Natural killer cell treated with Interleukin-12 subunit alpha and Interleukin-12 subunit beta and Interleukin-15 and Interleukin-18, amount 100 ng/mL, for 72 hours (primary cell): ENCODE results near the gene SDR39U1. TPM values are rescaled to one million over a fixed set of nuclear protein-coding genes. Genes with fewer than 3 reads are reported as not detected.

ENCODE experiments used
- ATAC-seq, 2 donors: fragments of 150-1000 bp; cut with Tn5 transposase in 1 of 2; sonication (Bioruptor Pico), chemical (Tn5 transposase) in 1 of 2; 2 replicates each; pipeline ENCODE4 v1.10.0; 2021
- DNase-seq: peaks from one replicate; pipeline ENCODE4 v3.0.0; 2022; ENCODE audit warnings: low spot score
- H3K27ac Mint-ChIP-seq, 2 donors: 1 replicate in 1 of 2; 2 replicates in 1 of 2; pipeline ENCODE4 v1.8.0; 2022; ENCODE audit warnings: mixed read lengths in 2 of 2, mild to moderate bottlenecking in 1 of 2, moderate library complexity in 1 of 2
- H3K27me3 Mint-ChIP-seq, 2 donors: 1 replicate in 1 of 2; 2 replicates in 1 of 2; pipeline ENCODE4 v1.8.0; 2022; ENCODE audit warnings: mixed read lengths in 2 of 2
- H3K36me3 Mint-ChIP-seq: one replicate; pipeline ENCODE4 v1.8.0; 2022; ENCODE audit warnings: mixed read lengths
- H3K4me1 Mint-ChIP-seq, 2 donors: 1 replicate in 1 of 2; 2 replicates in 1 of 2; pipeline ENCODE4 v1.8.0; 2022; ENCODE audit warnings: low read depth in 2 of 2, mixed read lengths in 2 of 2, mild to moderate bottlenecking in 1 of 2
- H3K4me3 Mint-ChIP-seq: one replicate; pipeline ENCODE4 v1.8.0; 2022; ENCODE audit warnings: mixed read lengths
- H3K9me3 Mint-ChIP-seq: 2 replicates; pipeline ENCODE4 v1.8.0; 2022; ENCODE audit warnings: mixed read lengths
- total RNA-seq, 2 donors: library from RNA; stranded (reverse); gene quantifications; one replicate each; pipeline ENCODE4 v1.2.3, GENCODE V29; 2022

SDR39U1 gene
- total RNA-seq, 2 donors from 2014 or later = 33.2 to 50.7 TPM

DNA sequence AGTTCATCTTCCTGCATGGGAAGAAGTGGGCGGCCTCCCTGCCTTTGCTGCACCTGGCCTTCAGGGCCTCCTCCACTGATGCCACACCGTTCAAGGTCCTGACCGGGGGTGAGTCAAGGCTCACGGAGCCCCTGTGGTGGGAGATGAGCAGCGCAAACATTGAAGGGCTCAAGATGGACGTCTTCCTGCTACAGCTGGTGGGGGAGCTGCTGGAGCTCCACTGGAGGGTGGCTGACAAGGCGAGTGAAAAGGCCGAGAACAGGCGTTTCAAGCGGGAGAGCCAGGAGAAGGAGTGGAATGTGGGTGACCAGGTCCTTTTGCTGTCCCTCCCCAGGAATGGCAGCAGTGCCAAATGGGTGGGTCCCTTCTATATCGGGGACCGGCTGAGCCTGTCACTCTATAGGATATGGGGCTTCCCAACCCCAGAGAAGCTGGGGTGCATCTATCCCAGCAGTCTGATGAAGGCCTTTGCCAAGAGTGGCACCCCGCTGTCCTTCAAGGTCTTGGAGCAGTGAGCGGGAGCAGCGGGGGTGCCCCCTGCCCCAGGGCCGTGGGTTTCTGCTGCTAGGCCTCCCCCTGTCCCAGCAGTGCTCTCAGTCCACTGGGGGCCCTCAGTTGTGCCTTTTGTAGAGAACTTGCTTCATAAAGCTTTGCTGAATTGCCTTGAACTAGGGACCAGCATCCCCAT lies 25.5 kb downstream of the SDR39U1 start:
- no peaks in the 10 kb centered on the region for H3K36me3 Mint-ChIP-seq
- no peaks in the 10 kb centered on the region for H3K9me3 Mint-ChIP-seq
- no peak overlapping the region for H3K4me3 Mint-ChIP-seq
- no peaks in the 10 kb centered on the region for H3K4me1 Mint-ChIP-seq
- DNase-seq (peak; percentile 51), ATAC-seq (no peak)
- peaks cover 0 to 12% of the 10 kb centered on the region in 2 donors for H3K27me3 Mint-ChIP-seq
- no peak overlapping the region for H3K27ac Mint-ChIP-seq

DNA sequence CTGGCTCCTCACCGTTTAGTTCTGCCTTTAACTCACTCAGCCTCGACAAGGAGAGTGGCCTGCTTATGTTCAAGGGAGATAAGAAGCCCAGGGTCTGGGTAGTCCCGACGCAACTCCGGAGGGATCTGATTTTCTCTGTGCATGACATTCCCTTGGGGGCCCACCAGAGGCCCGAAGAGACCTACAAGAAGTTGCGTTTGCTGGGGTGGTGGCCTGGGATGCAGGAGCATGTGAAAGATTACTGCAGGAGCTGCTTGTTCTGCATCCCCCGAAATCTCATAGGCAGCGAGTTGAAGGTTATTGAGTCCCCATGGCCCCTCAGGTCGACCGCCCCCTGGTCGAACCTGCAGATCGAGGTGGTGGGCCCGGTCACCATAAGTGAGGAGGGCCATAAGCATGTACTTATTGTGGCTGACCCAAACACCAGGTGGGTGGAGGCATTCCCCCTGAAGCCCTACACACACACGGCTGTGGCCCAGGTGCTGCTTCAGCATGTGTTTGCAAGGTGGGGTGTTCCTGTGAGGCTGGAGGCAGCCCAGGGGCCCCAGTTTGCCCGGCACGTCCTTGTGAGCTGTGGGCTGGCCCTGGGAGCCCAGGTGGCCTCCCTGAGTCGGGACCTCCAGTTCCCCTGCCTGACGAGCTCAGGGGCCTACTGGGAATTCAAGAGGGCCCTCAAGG lies 26.2 kb downstream of the SDR39U1 start:
- Mint-ChIP-seq H3K36me3 (no peaks in the 10 kb centered on the region), H3K4me3 (no peak overlapping the region), H3K9me3 (no peaks in the 10 kb centered on the region), H3K4me1 (no peaks in the 10 kb centered on the region), H3K27me3 (peaks cover 0 to 12% of the 10 kb centered on the region in 2 donors), H3K27ac (no peak overlapping the region)
- ATAC-seq (no peak), DNase-seq (no peak)

- H3K4me3 Mint-ChIP-seq = no peak overlapping the region
- no peaks in the 10 kb centered on the region for H3K4me1 Mint-ChIP-seq
- no peak for ATAC-seq
- H3K9me3 Mint-ChIP-seq = no peaks in the 10 kb centered on the region
- H3K36me3 Mint-ChIP-seq = no peaks in the 10 kb centered on the region
- no peak for DNase-seq
- H3K27ac Mint-ChIP-seq = no peak overlapping the region
- H3K27me3 Mint-ChIP-seq = peaks cover 0 to 12% of the 10 kb centered on the region in 2 donors
Measured at GRCh38 chr14:24415421-24416253, 26.9 kb downstream of the SDR39U1 start.

- DNase-seq = no peak
- peaks cover 0 to 12% of the 10 kb centered on the region in 2 donors for H3K27me3 Mint-ChIP-seq
- no peak overlapping the region for H3K27ac Mint-ChIP-seq
- H3K9me3 Mint-ChIP-seq = no peaks in the 10 kb centered on the region
- no peaks in the 10 kb centered on the region for H3K36me3 Mint-ChIP-seq
- no peak overlapping the region for H3K4me3 Mint-ChIP-seq
- no peaks in the 10 kb centered on the region for H3K4me1 Mint-ChIP-seq
- no peak for ATAC-seq
Measured at GRCh38 chr14:24414732-24415420, 27.7 kb downstream of the SDR39U1 start.

DNA sequence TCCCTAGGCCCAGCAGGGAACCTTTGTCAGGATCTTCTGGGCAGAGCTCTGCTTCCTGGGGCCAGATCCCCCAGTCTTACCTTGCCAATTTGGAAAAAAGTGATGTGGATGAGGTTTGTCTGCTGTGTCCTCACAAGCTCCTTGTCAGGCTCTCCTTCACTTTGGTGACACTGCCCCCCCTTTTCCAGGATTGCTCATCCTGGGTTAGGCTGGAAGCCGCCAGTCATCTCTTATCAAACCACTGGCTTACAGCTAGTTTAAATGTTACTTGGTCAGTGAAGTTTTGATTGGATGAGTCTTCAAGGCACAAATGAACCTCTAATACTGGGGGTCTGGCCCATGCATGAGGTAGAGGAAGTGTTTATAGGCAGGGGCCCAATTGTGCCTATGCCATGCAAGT lies 28.5 kb downstream of the SDR39U1 start:
- H3K9me3 Mint-ChIP-seq = no peaks in the 10 kb centered on the region
- ATAC-seq = no peak
- no peak overlapping the region for H3K4me3 Mint-ChIP-seq
- no peaks in the 10 kb centered on the region for H3K4me1 Mint-ChIP-seq
- no peaks in the 10 kb centered on the region for H3K36me3 Mint-ChIP-seq
- peaks cover 0 to 7% of the 10 kb centered on the region in 2 donors for H3K27me3 Mint-ChIP-seq
- H3K27ac Mint-ChIP-seq = no peak overlapping the region
- no peak for DNase-seq

- ATAC-seq = no peak
- H3K4me1 Mint-ChIP-seq = no peaks in the 10 kb centered on the region
- no peak for DNase-seq
- H3K27ac Mint-ChIP-seq = no peak overlapping the region
- H3K9me3 Mint-ChIP-seq = no peaks in the 10 kb centered on the region
- H3K4me3 Mint-ChIP-seq = no peak overlapping the region
- peaks cover 0 to 5% of the 10 kb centered on the region in 2 donors for H3K27me3 Mint-ChIP-seq
- H3K36me3 Mint-ChIP-seq = no peaks in the 10 kb centered on the region
Measured at GRCh38 chr14:24411443-24412389, 30.9 kb downstream of the SDR39U1 start.

- H3K27ac Mint-ChIP-seq = no peak overlapping the region
- ATAC-seq (no peak), DNase-seq (no peak)
- no peak overlapping the region for H3K4me3 Mint-ChIP-seq
- no peaks in the 10 kb centered on the region for H3K9me3 Mint-ChIP-seq
- H3K36me3 Mint-ChIP-seq = no peaks in the 10 kb centered on the region
- peaks cover 6 to 7% of the 10 kb centered on the region in 2 donors for H3K27me3 Mint-ChIP-seq
- no peaks in the 10 kb centered on the region for H3K4me1 Mint-ChIP-seq
Measured at GRCh38 chr14:24409956-24410355, 32.6 kb downstream of the SDR39U1 start.

DNA sequence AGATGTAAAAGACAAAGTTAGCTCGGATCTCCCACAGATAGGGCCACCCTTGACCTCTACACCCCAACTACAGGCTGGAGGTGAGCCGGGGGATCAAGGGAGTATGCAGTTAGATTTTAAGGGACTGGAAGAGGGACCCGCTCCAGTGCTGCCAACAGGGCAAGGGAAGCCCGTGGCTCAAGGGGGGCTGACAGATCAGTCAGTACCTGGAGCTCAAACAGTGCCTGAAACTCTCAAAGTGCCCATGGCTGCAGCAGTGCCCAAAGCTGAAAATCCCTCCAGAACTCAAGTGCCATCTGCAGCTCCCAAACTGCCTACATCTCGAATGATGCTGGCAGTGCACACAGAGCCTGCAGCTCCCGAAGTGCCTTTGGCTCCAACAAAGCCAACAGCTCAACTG lies 33.4 kb downstream of the SDR39U1 start:
- Mint-ChIP-seq H3K27me3 (peaks cover 11 to 15% of the 10 kb centered on the region in 2 donors), H3K9me3 (no peaks in the 10 kb centered on the region), H3K4me3 (no peak overlapping the region), H3K36me3 (no peaks in the 10 kb centered on the region), H3K4me1 (no peaks in the 10 kb centered on the region), H3K27ac (no peak overlapping the region)
- DNase-seq = no peak
- ATAC-seq = no peak

- Mint-ChIP-seq H3K4me1 (no peaks in the 10 kb centered on the region), H3K36me3 (no peaks in the 10 kb centered on the region), H3K27ac (no peak overlapping the region), H3K4me3 (no peak overlapping the region), H3K27me3 (peaks cover 15 to 19% of the 10 kb centered on the region in 2 donors), H3K9me3 (no peaks in the 10 kb centered on the region)
- DNase-seq (no peak), ATAC-seq (no peak)
Measured at GRCh38 chr14:24408764-24409163, 33.8 kb downstream of the SDR39U1 start.

DNA sequence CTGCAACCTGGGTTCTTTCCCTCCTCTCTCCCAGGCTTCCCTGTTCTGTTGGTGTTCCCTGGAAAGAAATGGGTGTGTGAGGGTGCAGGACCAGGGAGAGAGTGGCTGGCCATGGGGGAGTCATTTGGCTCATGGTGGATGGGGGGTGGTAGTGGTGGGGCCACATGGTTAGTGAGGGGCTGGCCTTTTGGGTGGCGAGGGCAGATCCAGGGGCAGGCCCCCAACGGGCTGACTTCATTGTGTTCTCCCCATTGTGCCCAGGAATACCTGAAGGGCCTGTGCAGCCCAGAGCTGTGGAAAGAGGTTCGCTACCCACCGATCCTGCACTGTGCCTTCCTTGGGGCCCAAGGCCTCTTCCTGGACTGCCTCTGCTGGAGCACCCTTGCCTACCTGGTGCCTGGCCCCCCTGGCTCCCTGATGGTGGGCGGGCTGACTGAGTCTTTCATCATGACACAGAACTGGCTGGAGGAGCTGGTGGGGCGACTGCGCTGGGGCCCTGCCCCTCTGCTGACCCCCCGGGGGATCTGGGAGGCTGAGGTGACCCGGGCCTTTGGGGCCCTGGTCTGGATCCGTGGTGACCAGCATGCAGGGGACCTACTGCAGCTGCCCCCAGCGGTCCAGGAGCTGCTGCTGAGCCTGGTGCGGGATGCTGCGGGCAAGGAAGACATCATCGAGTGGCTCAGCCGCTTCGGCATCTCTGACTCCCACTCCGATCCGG lies 34.8 kb downstream of the SDR39U1 start:
- Mint-ChIP-seq H3K36me3 (no peaks in the 10 kb centered on the region), H3K4me3 (no peak overlapping the region), H3K9me3 (no peaks in the 10 kb centered on the region), H3K4me1 (no peaks in the 10 kb centered on the region), H3K27ac (no peak overlapping the region), H3K27me3 (peaks cover 22 to 29% of the 10 kb centered on the region in 2 donors)
- no peak for ATAC-seq
- DNase-seq = no peak

DNA sequence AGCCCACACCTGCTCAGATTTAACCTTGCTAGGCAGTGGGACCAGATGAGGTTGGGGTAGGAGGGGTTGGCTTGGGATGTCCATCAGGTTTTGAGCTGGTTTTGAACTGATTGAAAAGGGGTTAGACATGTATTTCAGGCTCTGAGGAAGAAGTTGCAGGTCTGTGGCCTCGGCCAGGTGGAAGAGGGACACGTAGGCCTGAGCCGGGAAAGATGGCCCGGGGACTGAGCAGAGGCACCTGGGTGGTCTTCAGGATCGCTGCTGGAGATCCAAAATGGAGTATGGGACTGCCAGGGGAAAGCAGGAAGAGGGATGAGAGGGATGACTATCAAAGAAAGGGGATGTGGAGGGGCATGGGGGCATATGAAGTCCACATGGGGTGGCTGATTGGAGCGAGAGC lies 36.2 kb downstream of the SDR39U1 start:
- H3K27me3 Mint-ChIP-seq = peaks cover 28 to 36% of the 10 kb centered on the region in 2 donors
- H3K9me3 Mint-ChIP-seq = no peaks in the 10 kb centered on the region
- DNase-seq (no peak), ATAC-seq (no peak)
- H3K36me3 Mint-ChIP-seq = no peaks in the 10 kb centered on the region
- no peaks in the 10 kb centered on the region for H3K4me1 Mint-ChIP-seq
- H3K4me3 Mint-ChIP-seq = no peak overlapping the region
- no peak overlapping the region for H3K27ac Mint-ChIP-seq

- ATAC-seq (no peak), DNase-seq (no peak)
- no peak overlapping the region for H3K27ac Mint-ChIP-seq
- no peaks in the 10 kb centered on the region for H3K36me3 Mint-ChIP-seq
- H3K4me3 Mint-ChIP-seq = no peak overlapping the region
- H3K27me3 Mint-ChIP-seq = peaks cover 33 to 37% of the 10 kb centered on the region in 2 donors
- no peaks in the 10 kb centered on the region for H3K4me1 Mint-ChIP-seq
- H3K9me3 Mint-ChIP-seq = no peaks in the 10 kb centered on the region
Measured at GRCh38 chr14:24404814-24405213, 37.8 kb downstream of the SDR39U1 start.
